CD4-positive, alpha-beta T cell (primary cell): Measurements from ENCODE around the gene C2CD4C. TPM values are rescaled to one million over a fixed set of nuclear protein-coding genes. Genes with fewer than 3 reads are reported as not detected.
"Not testable (repeated sequence)": the region's sequence is repeated elsewhere in the genome, so short reads cannot be mapped to it uniquely, and the experiment has no call there.

ENCODE experiments used
- ATAC-seq: fragments of 200-7000 bp; cut with Tn5 transposase; one replicate; pipeline ENCODE4 v1.10.0; 2022; ENCODE audit warnings: mild to moderate bottlenecking; ENCODE audit not compliant: poor library complexity
- CTCF ChIA-PET: fragments of 350-600 bp; sonication (Branson Sonifier 250); formaldehyde crosslinking; loops from one replicate; lab custom pipeline; 2021; ENCODE audit warnings: antibody characterized with exemption, inconsistent platforms; lab: Charles Lee
- POLR2A ChIA-PET: fragments of 350-600 bp; sonication (Branson Sonifier 250); formaldehyde crosslinking; loops from one replicate; lab custom pipeline; 2021; ENCODE audit warnings: antibody characterized with exemption, inconsistent platforms; lab: Charles Lee
- DNase-seq, 14 experiments: peaks; one replicate each; pipeline ENCODE4 v3.0.0-alpha.2; 2013 to 2020; ENCODE audit warnings: mixed read lengths in 2 of 14
- H3K27ac ChIP-seq, 2 donors: one replicate each; pipeline versions ENCODE4 v1.5.1 to v1.7.0; 2013; ENCODE audit warnings: low read length in 2 of 2, low read depth in 1 of 2, mild to moderate bottlenecking in 1 of 2
- H3K27me3 ChIP-seq, 2 experiments: 1 replicate in 1 of 2; 2 replicates in 1 of 2; pipeline versions ENCODE4 v1.6.1 to v1.7.0; 2013; ENCODE audit warnings: low read length in 2 of 2, control low read depth in 1 of 2, mild to moderate bottlenecking in 1 of 2, moderate library complexity in 1 of 2; ENCODE audit not compliant: insufficient read depth in 2 of 2, control insufficient read depth in 1 of 2
- H3K36me3 ChIP-seq: one replicate; pipeline ENCODE4 v1.6.1; 2013; ENCODE audit warnings: low read length, control low read depth; ENCODE audit not compliant: insufficient read depth
- H3K4me1 ChIP-seq: one replicate; pipeline ENCODE4 v1.6.1; 2013; ENCODE audit warnings: low read length, control low read depth; ENCODE audit not compliant: insufficient read depth
- H3K4me3 ChIP-seq: one replicate; pipeline ENCODE4 v1.5.1; 2013; ENCODE audit warnings: mild to moderate bottlenecking, low read length, moderate library complexity
- H3K9me3 ChIP-seq, 2 experiments: 1 replicate in 1 of 2; 2 replicates in 1 of 2; pipeline versions ENCODE4 v1.6.1 to v1.7.0; 2013; ENCODE audit warnings: low read length in 2 of 2, mild to moderate bottlenecking in 2 of 2, control low read depth in 1 of 2, moderate library complexity in 1 of 2; ENCODE audit not compliant: control insufficient read depth in 1 of 2, insufficient read depth in 1 of 2
- H3K27ac Mint-ChIP-seq: one replicate; pipeline ENCODE4 v1.8.0; 2020; ENCODE audit warnings: mixed read lengths
- H3K27me3 Mint-ChIP-seq: one replicate; pipeline ENCODE4 v1.8.0; 2021; ENCODE audit warnings: mixed read lengths
- H3K36me3 Mint-ChIP-seq: one replicate; pipeline ENCODE4 v1.8.0; 2021; ENCODE audit warnings: low read depth, mixed read lengths
- H3K4me1 Mint-ChIP-seq: one replicate; pipeline ENCODE4 v1.8.0; 2021; ENCODE audit warnings: low read depth, mixed read lengths
- H3K4me3 Mint-ChIP-seq: one replicate; pipeline ENCODE4 v1.8.0; 2020; ENCODE audit warnings: mild to moderate bottlenecking, mixed read lengths
- H3K9me3 Mint-ChIP-seq: one replicate; pipeline ENCODE4 v1.8.0; 2020; ENCODE audit warnings: mixed read lengths
- intact Hi-C, 2 experiments: fragments of 100-400 bp; cut with DNase I in 1 of 2; cut with micrococcal nuclease in 1 of 2; formaldehyde crosslinking; loops; one replicate each; pipeline versions ENCODE4 v1.15.1 to v1.9.0; 2023 to 2025; cut with DNase I, micrococcal nuclease
- total RNA-seq, 174 experiments: library from RNA in 2 of 174; stranded (reverse) in 2 of 174; gene quantifications; one replicate each; pipeline ENCODE4 v1.2.3 and lab custom pipeline; 2021 to 2026
- TF ChIP-seq, protein P1 (sequence below): fragments of 200-600 bp; IDR thresholded peaks from one replicate; pipeline ENCODE4 v1.8.0; 2022; ENCODE audit warnings: antibody characterized with exemption, mild to moderate bottlenecking

C2CD4C gene
- total RNA-seq, 2 experiments from 2014 or later = not detected

DNA sequence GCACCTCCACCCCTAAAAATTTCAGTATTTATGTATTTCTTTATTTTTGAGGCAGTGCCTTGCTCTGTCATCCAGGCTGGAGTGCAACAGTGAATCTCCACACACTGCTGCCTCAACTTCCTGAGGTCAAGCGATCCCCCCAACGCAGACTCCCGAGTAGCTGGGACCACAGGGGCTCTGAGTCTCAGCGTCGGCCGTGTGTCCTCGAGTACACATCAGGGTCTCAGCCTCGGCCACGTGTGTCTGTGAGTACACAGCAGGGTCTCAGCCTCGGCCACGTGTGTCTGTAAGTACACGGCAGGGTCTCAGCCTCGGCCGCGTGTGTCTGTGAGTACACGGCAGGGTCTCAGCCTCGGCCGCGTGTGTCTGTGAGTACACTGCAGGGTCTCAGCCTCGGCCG lies 21.2 kb downstream of the C2CD4C start:
- Histone ChIP-seq H3K9me3 (peaks cover 0 to 19% of the 10 kb centered on the region in 2 experiments), H3K4me3 (no peak overlapping the region), H3K27me3 (peaks cover 19 to 25% of the 10 kb centered on the region in 2 experiments), H3K27ac (no peak overlapping the region), H3K36me3 (no peaks in the 10 kb centered on the region), H3K4me1 (peaks cover 16% of the 10 kb centered on the region)
- intact Hi-C loops = no loop called here
- Mint-ChIP-seq H3K36me3 (no peaks in the 10 kb centered on the region), H3K4me3 (no peak overlapping the region), H3K4me1 (peaks cover 9% of the 10 kb centered on the region), H3K27ac (no peak overlapping the region), H3K27me3 (peaks cover 47% of the 10 kb centered on the region), H3K9me3 (no peaks in the 10 kb centered on the region)
- CTCF ChIA-PET = no interaction called here
- TF ChIP-seq, protein P1, sequence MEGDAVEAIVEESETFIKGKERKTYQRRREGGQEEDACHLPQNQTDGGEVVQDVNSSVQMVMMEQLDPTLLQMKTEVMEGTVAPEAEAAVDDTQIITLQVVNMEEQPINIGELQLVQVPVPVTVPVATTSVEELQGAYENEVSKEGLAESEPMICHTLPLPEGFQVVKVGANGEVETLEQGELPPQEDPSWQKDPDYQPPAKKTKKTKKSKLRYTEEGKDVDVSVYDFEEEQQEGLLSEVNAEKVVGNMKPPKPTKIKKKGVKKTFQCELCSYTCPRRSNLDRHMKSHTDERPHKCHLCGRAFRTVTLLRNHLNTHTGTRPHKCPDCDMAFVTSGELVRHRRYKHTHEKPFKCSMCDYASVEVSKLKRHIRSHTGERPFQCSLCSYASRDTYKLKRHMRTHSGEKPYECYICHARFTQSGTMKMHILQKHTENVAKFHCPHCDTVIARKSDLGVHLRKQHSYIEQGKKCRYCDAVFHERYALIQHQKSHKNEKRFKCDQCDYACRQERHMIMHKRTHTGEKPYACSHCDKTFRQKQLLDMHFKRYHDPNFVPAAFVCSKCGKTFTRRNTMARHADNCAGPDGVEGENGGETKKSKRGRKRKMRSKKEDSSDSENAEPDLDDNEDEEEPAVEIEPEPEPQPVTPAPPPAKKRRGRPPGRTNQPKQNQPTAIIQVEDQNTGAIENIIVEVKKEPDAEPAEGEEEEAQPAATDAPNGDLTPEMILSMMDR = no peak
- ATAC-seq = no peak
- POLR2A ChIA-PET = no interaction called here
- no peak for DNase-seq

DNA sequence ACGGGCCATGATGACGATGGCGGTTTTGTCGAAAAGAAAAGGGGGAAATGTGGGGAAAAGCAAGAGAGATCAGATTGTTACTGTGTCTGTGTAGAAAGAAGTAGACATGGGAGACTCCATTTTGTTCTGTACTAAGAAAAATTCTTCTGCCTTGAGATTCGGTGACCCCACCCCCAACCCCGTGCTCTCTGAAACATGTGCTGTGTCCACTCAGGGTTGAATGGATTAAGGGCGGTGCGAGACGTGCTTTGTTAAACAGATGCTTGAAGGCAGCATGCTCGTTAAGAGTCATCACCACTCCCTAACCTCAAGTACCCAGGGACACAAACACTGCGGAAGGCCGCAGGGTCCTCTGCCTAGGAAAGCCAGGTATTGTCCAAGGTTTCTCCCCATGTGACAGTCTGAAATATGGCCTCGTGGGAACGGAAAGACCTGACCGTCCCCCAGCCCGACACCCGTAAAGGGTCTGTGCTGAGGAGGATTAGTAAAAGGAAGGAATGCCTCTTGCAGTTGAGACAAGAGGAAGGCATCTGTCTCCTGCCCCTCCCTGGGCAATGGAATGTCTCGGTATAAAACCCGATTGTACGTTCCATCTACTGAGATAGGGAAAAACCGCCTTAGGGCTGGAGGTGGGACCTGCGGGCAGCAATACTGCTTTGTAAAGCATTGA lies 22.2 kb downstream of the C2CD4C start:
- ATAC-seq, H3K4me3 Mint-ChIP-seq, POLR2A ChIA-PET, H3K9me3 Mint-ChIP-seq, H3K27ac Mint-ChIP-seq, intact Hi-C loops, H3K36me3 ChIP-seq, H3K36me3 Mint-ChIP-seq, H3K4me3 ChIP-seq, DNase-seq, CTCF ChIA-PET, H3K27ac ChIP-seq: not testable (repeated sequence)
- H3K27me3 ChIP-seq = peaks cover 19 to 26% of the 10 kb centered on the region in 2 experiments
- peaks cover 13% of the 10 kb centered on the region for H3K4me1 Mint-ChIP-seq
- H3K9me3 ChIP-seq = peaks cover 0 to 15% of the 10 kb centered on the region in 2 experiments
- peaks cover 20% of the 10 kb centered on the region for H3K4me1 ChIP-seq
- H3K27me3 Mint-ChIP-seq = peaks cover 51% of the 10 kb centered on the region

- H3K4me3 Mint-ChIP-seq, H3K4me3 ChIP-seq, H3K36me3 Mint-ChIP-seq, intact Hi-C loops, DNase-seq, ATAC-seq, CTCF ChIA-PET, H3K27ac Mint-ChIP-seq, H3K36me3 ChIP-seq, POLR2A ChIA-PET, H3K9me3 Mint-ChIP-seq, H3K27ac ChIP-seq: not testable (repeated sequence)
- H3K9me3 ChIP-seq = peaks cover 0 to 15% of the 10 kb centered on the region in 2 experiments
- Mint-ChIP-seq H3K4me1 (peaks cover 13% of the 10 kb centered on the region), H3K27me3 (peaks cover 51% of the 10 kb centered on the region)
- H3K27me3 ChIP-seq = peaks cover 19 to 26% of the 10 kb centered on the region in 2 experiments
- peaks cover 20% of the 10 kb centered on the region for H3K4me1 ChIP-seq
Observed at GRCh38 chr19:386189-386588, 22.8 kb downstream of the C2CD4C start.

DNA sequence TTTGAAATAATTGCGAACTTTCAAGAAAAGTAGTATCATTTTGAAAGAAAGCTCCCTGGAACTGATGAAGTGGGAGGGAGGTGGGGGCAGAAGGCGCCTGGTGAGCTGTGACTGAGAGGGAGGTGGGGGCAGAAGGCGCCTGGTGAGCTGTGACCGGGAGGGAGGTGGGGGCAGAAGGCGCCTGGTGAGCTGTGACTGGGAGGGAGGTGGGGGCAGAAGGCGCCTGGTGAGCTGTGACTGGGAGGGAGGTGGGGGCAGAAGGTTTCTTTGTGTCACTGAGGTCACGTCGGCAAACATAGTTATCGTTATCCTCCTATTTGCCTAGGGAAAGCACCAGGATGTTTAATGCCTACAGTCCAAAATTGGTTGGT lies 24.2 kb downstream of the C2CD4C start:
- Mint-ChIP-seq H3K27me3 (peaks cover 60% of the 10 kb centered on the region), H3K4me1 (peaks cover 13% of the 10 kb centered on the region), H3K9me3 (no peaks in the 10 kb centered on the region), H3K4me3 (no peak overlapping the region), H3K27ac (no peak overlapping the region), H3K36me3 (no peaks in the 10 kb centered on the region)
- TF ChIP-seq, protein P1 = no peak
- Histone ChIP-seq H3K36me3 (no peaks in the 10 kb centered on the region), H3K4me1 (peaks cover 20% of the 10 kb centered on the region), H3K27me3 (peaks cover 19 to 26% of the 10 kb centered on the region in 2 experiments), H3K4me3 (no peak overlapping the region), H3K27ac (no peak overlapping the region), H3K9me3 (peaks cover 0 to 15% of the 10 kb centered on the region in 2 experiments)
- ChIA-PET CTCF (interaction anchor here (1.6 kb wide), 1 partner anchor 122 kb away, joined by 3 read pairs; no protein-coding TSS in a partner anchor), POLR2A (no interaction called here)
- ATAC-seq = no peak
- DNase-seq = no peak
- intact Hi-C loops = no loop called here
